Endodermal cell (in vitro differentiated cells): ENCODE measurements around the gene MPDU1. TPM values are rescaled to one million over a fixed set of nuclear protein-coding genes. Genes with fewer than 3 reads are reported as not detected.

ENCODE experiments used
- DNase-seq: peaks from one replicate; pipeline ENCODE4 v3.0.0-alpha.2; 2017
- H3K27ac ChIP-seq: 2 replicates; pipeline ENCODE4 v1.5.1; 2013; ENCODE audit warnings: mild to moderate bottlenecking, low read depth, low read length, moderate library complexity
- H3K27me3 ChIP-seq: 2 replicates; pipeline ENCODE4 v1.6.1; 2013; ENCODE audit warnings: mild to moderate bottlenecking, low read length, moderate library complexity; ENCODE audit not compliant: insufficient read depth, control insufficient read depth, poor library complexity, severe bottlenecking
- H3K36me3 ChIP-seq: 2 replicates; pipeline ENCODE4 v1.7.0; 2013; ENCODE audit warnings: mild to moderate bottlenecking, low read length, moderate library complexity; ENCODE audit not compliant: control insufficient read depth, insufficient read depth
- H3K4me1 ChIP-seq: one replicate; pipeline ENCODE4 v1.7.0; 2013; ENCODE audit warnings: low read length; ENCODE audit not compliant: control insufficient read depth, insufficient read depth
- H3K4me3 ChIP-seq: 2 replicates; pipeline ENCODE4 v1.5.1; 2013; ENCODE audit warnings: mild to moderate bottlenecking, low read length, moderate library complexity
- H3K9ac ChIP-seq: 2 replicates; pipeline ENCODE4 v1.6.1; 2013; ENCODE audit warnings: mild to moderate bottlenecking, low read length, moderate library complexity; ENCODE audit not compliant: poor library complexity, severe bottlenecking; ENCODE audit errors: extremely low read depth
- H3K9me3 ChIP-seq: 2 replicates; pipeline ENCODE4 v1.6.1; 2013; ENCODE audit warnings: mild to moderate bottlenecking, low read length, moderate library complexity; ENCODE audit not compliant: control insufficient read depth
- H3K27ac Mint-ChIP-seq: 2 replicates; pipeline ENCODE4 v1.8.0; 2020; ENCODE audit warnings: mixed read lengths
- H3K27me3 Mint-ChIP-seq: 2 replicates; pipeline ENCODE4 v1.8.0; 2021; ENCODE audit warnings: mild to moderate bottlenecking, mixed read lengths; ENCODE audit not compliant: insufficient read depth
- H3K36me3 Mint-ChIP-seq: 2 replicates; pipeline ENCODE4 v1.8.0; 2020; ENCODE audit warnings: low read depth, mixed read lengths
- H3K4me1 Mint-ChIP-seq: 2 replicates; pipeline ENCODE4 v1.8.0; 2020; ENCODE audit warnings: mixed read lengths
- H3K4me3 Mint-ChIP-seq: 2 replicates; pipeline ENCODE4 v1.8.0; 2020; ENCODE audit warnings: mild to moderate bottlenecking, moderate library complexity, mixed read lengths
- H3K9me3 Mint-ChIP-seq: 2 replicates; pipeline ENCODE4 v1.8.0; 2020; ENCODE audit warnings: mild to moderate bottlenecking, mixed read lengths
- CTCF ChIP-seq: fragments of 200-600 bp; sonication (generic); conservative IDR thresholded peaks from 2 replicates; pipeline ENCODE4 v1.5.0; 2021; ENCODE audit warnings: antibody characterized with exemption, mild to moderate bottlenecking
- WGBS, 2 experiments: methylation state at CpG; one replicate each; pipeline versions ENCODE4 v1.1.5 to v1.1.7; 2013; ENCODE audit warnings: missing lambda C conversion rate in 2 of 2, mixed read lengths in 1 of 2; ENCODE audit not compliant: insufficient coverage in 1 of 2, insufficient read length in 1 of 2; 5-methylcytosine and 5-hydroxymethylcytosine counted together
- total RNA-seq, 2 donors: library from RNA; stranded (reverse); fragmentation: NEBNext Ultra II Directional in 1 of 2; extraction: Animal tissue kit (Norgen Biotek cat#: 25700) in 1 of 2; gene quantifications; 2 replicates in 1 of 2; 3 replicates in 1 of 2; pipeline ENCODE4 v1.2.1, GENCODE V29; 2021

MPDU1 gene
- total RNA-seq, 2 donors from 2014 or later, result 47.4 to 56.6 TPM

DNA sequence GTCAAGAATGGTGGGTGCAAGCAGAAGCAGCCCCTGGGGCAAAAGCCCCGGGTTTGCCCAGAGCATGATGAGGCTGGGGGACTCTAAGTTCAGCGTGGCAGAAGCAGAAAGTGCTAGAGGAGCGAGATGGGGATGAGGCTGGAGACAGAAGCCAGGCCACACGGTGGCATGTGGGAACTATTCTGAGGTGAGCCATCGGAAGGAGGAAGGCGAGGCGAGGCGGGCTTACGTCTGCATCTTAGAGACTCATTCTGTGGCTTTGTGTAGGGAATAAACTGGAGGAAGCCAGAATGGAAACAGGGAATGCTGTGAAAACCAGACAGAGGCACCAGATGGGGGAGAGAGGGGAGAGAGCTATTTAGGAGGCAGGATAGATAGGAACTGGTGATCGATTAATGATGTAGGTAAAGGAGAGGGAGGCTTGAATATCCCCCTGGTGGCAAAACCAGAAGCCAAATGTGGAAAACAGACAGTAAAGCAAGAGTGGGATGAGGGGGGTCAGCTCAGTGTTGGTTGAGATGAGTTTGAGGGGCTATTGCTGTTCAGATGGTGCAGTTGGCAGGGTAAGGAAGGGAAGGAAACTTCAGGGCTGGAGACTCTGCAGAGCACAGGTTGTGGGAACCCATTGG lies 28.2 kb upstream of the MPDU1 start:
- Mint-ChIP-seq H3K4me1 (peaks cover 20% of the 10 kb centered on the region), H3K27me3 (no peaks in the 10 kb centered on the region), H3K4me3 (no peak overlapping the region), H3K9me3 (no peaks in the 10 kb centered on the region), H3K36me3 (no peaks in the 10 kb centered on the region), H3K27ac (no peak overlapping the region)
- H3K27ac ChIP-seq, result no peak overlapping the region
- TF ChIP-seq CTCF, result peak; percentile 68
- H3K4me3 ChIP-seq, result no peak overlapping the region
- WGBS, 2 experiments, result 71 to 72% methylated on average over 8 to 10 of the region's 10 CpGs
- no peak overlapping the region for H3K9ac ChIP-seq
- no peaks in the 10 kb centered on the region for H3K4me1 ChIP-seq
- H3K27me3 ChIP-seq, result no peaks in the 10 kb centered on the region
- DNase-seq, result peak; percentile 65
- no peaks in the 10 kb centered on the region for H3K36me3 ChIP-seq
- no peaks in the 10 kb centered on the region for H3K9me3 ChIP-seq

GRCh38 chr17:7556627-7557026 lies 27.0 kb upstream of the MPDU1 start:
- 95 to 100% methylated on average over 4 to 12 of the region's 12 CpGs for WGBS, 2 experiments
- no peaks in the 10 kb centered on the region for H3K36me3 ChIP-seq
- no peak for TF ChIP-seq CTCF
- no peaks in the 10 kb centered on the region for H3K27me3 ChIP-seq
- Mint-ChIP-seq H3K27ac (no peak overlapping the region), H3K4me1 (peaks cover 28% of the 10 kb centered on the region), H3K27me3 (no peaks in the 10 kb centered on the region), H3K9me3 (no peaks in the 10 kb centered on the region), H3K36me3 (no peaks in the 10 kb centered on the region), H3K4me3 (no peak overlapping the region)
- DNase-seq, result no peak
- no peak overlapping the region for H3K9ac ChIP-seq
- H3K27ac ChIP-seq, result no peak overlapping the region
- no peaks in the 10 kb centered on the region for H3K9me3 ChIP-seq
- no peak overlapping the region for H3K4me3 ChIP-seq
- H3K4me1 ChIP-seq, result peaks cover 3% of the 10 kb centered on the region

- Histone ChIP-seq H3K4me3 (no peak overlapping the region), H3K36me3 (no peaks in the 10 kb centered on the region), H3K27me3 (no peaks in the 10 kb centered on the region), H3K9me3 (no peaks in the 10 kb centered on the region), H3K9ac (no peak overlapping the region), H3K27ac (no peak overlapping the region), H3K4me1 (peaks cover 3% of the 10 kb centered on the region)
- Mint-ChIP-seq H3K4me3 (no peak overlapping the region), H3K4me1 (peaks cover 28% of the 10 kb centered on the region), H3K27me3 (no peaks in the 10 kb centered on the region), H3K27ac (no peak overlapping the region), H3K9me3 (no peaks in the 10 kb centered on the region), H3K36me3 (no peaks in the 10 kb centered on the region)
- 81 to 91% methylated on average over 11 to 19 of the region's 19 CpGs for WGBS, 2 experiments
- TF ChIP-seq CTCF, result no peak
- peak; percentile 77 for DNase-seq
Observed at GRCh38 chr17:7557147-7557764, 26.4 kb upstream of the MPDU1 start.
